ENCODE results near the gene GABRG2. TPM values are rescaled to one million over a fixed set of nuclear protein-coding genes. Genes with fewer than 3 reads are reported as not detected.

Gene GABRG2
- not detected in 2 replicates for total RNA-seq

DNA sequence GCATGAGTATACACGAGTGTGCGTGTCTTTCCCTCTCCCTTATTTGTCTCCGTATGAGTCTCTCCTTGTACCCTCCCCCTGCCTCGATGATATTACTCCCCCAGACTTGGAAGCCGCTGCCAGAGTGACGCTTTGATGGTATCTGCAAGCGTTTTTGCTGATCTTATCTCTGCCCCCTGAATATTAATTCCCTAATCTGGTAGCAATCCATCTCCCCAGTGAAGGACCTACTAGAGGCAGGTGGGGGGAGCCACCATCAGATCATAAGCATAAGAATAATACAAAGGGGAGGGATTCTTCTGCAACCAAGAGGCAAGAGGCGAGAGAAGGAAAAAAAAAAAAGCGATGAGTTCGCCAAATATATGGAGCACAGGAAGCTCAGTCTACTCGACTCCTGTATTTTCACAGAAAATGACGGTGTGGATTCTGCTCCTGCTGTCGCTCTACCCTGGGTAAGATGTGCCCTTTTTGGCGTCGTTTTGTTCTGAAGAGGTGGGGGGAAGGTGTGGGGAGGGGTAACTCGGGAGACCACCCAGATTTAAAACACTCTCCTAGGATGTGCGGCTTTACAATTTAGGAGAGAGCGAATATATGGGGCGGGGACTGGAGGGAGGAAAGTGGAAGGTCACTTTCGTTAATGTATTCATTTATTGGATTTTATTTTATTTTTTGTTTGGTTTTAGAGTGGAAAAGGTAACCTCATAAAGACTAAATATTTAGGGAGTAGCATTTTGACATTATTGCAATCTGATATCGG lies at the start of gene GABRG2:
TSS of gene GABRG2 (plus strand) at position 119 of the 757 bp plus-strand sequence. CDS start at position 346, 227 bp downstream.

Other genes with a start within 250 kb of the GABRG2 start
- gene GABRA1, start 219.7 kb upstream of the GABRG2 start, total RNA-seq = not detected in 2 replicates

All from smooth muscle cell of trachea (primary cell).